Measurements from ENCODE around the gene ZNF281.
"Not testable (repeated sequence)": the region's sequence is repeated elsewhere in the genome, so short reads cannot be mapped to it uniquely, and the experiment has no call there.

Gene ZNF281

GRCh38 chr1:200438413-200438812, 28.6 kb upstream of the ZNF281 start:
- not testable (repeated sequence) for H3K9me3 Mint-ChIP-seq; ATAC-seq (replicated peaks); H3K27ac Mint-ChIP-seq; H3K36me3 Mint-ChIP-seq (ENCODE audit: insufficient read depth); H3K27me3 Mint-ChIP-seq; DNase-seq; H3K4me3 Mint-ChIP-seq; H3K4me1 Mint-ChIP-seq (ENCODE audit: low read depth in 2 of 2)

DNA sequence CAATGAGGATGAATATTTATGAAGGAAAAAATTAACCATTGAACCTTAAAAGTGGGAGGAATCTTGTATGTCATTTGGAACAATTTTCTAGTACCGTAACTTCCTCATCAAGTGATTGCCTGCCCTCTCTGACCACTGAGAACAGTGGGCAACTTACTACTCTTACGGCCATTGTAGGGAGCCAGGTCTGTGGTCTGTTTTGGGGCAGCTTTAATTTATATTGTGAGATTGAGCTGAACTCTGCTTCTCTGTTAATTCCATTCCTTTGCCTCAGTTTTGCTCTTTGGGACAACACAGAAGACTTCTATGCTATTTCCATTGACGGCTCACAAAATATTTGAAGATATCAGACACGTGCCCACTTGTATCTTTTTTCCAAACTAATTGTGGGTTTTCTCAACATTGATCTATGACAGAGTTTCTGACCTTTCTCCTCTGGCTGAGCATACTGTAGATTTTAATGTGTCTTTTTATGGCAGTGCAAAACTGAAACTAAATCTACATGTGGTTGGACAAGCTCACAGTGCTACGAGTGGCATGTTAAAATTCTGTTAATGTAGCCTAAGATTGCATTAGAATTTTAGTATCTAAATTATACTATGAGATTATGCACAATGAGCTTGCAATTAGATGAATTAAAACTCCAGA, 27.8 kb upstream of the ZNF281 start:
- no peaks in the 10 kb centered on the region for H3K27me3 Mint-ChIP-seq

GRCh38 chr1:200437088-200437487, 27.3 kb upstream of the ZNF281 start:
- H3K4me1 Mint-ChIP-seq (ENCODE audit: low read depth in 2 of 2): peaks cover 4 to 5% of the 10 kb centered on the region in 2 donors
- H3K27me3 Mint-ChIP-seq: no peaks in the 10 kb centered on the region
- H3K27ac Mint-ChIP-seq: peak overlapping the region in 1 of 2 donors; percentile 45
- no peaks in the 10 kb centered on the region for H3K9me3 Mint-ChIP-seq
- no peak for DNase-seq
- no peaks in the 10 kb centered on the region for H3K36me3 Mint-ChIP-seq (ENCODE audit: insufficient read depth)
- no peak overlapping the region for H3K4me3 Mint-ChIP-seq
- no peak for ATAC-seq (replicated peaks)

More for the DNA sequence above, 27.8 kb upstream of the ZNF281 start:
- H3K4me3 Mint-ChIP-seq: peak overlapping the region; percentile 69
- H3K27ac Mint-ChIP-seq: peak overlapping the region in 1 of 2 donors; percentile 45
- H3K4me1 Mint-ChIP-seq (ENCODE audit: low read depth in 2 of 2): peaks cover 4 to 5% of the 10 kb centered on the region in 2 donors
- peak; percentile 59 for ATAC-seq (replicated peaks)
- H3K9me3 Mint-ChIP-seq: no peaks in the 10 kb centered on the region
- no peak for DNase-seq
- H3K36me3 Mint-ChIP-seq (ENCODE audit: insufficient read depth): no peaks in the 10 kb centered on the region

DNA sequence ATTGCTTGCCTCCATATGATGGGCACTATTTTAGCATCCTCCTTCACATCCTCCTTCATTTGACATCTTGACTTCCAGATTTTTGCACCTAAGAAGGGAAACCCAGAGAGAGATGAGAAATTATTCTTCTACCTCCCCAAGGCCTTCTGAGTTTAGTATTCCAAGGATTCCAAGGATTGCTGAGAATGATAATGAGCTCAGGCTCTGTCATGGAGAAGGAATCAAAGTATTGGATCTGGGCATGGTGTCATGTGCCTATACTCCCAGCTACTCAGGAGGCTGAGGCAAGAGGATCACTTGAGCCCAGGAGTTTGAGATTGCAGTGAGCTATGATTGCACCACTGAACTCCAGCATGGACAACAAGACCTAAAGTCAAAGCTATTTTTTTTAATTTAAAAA, 26.6 kb upstream of the ZNF281 start:
- no peaks in the 10 kb centered on the region for H3K9me3 Mint-ChIP-seq
- DNase-seq (no peak), ATAC-seq (replicated peaks) (no peak)
- no peak overlapping the region for H3K4me3 Mint-ChIP-seq
- H3K36me3 Mint-ChIP-seq (ENCODE audit: insufficient read depth): no peaks in the 10 kb centered on the region
- no peak overlapping the region for H3K27ac Mint-ChIP-seq
- peaks cover 4 to 5% of the 10 kb centered on the region in 2 donors for H3K4me1 Mint-ChIP-seq (ENCODE audit: low read depth in 2 of 2)
- no peaks in the 10 kb centered on the region for H3K27me3 Mint-ChIP-seq

GRCh38 chr1:200435200-200435780, 25.5 kb upstream of the ZNF281 start:
- ATAC-seq (replicated peaks): no peak
- peaks cover 4 to 5% of the 10 kb centered on the region in 2 donors for H3K4me1 Mint-ChIP-seq (ENCODE audit: low read depth in 2 of 2)

GRCh38 chr1:200433586-200433985, 23.8 kb upstream of the ZNF281 start:
- Mint-ChIP-seq H3K27me3 (no peaks in the 10 kb centered on the region), H3K9me3 (no peaks in the 10 kb centered on the region), H3K4me1 (ENCODE audit: low read depth in 2 of 2) (peaks cover 4 to 5% of the 10 kb centered on the region in 2 donors), H3K4me3 (no peak overlapping the region), H3K27ac (no peak overlapping the region), H3K36me3 (ENCODE audit: insufficient read depth) (no peaks in the 10 kb centered on the region)
- DNase-seq (no peak), ATAC-seq (replicated peaks) (no peak)

More at GRCh38 chr1:200435200-200435780, 25.5 kb upstream of the ZNF281 start:
- no peaks in the 10 kb centered on the region for H3K27me3 Mint-ChIP-seq
- H3K36me3 Mint-ChIP-seq (ENCODE audit: insufficient read depth): no peaks in the 10 kb centered on the region
- H3K27ac Mint-ChIP-seq: no peak overlapping the region
- H3K4me3 Mint-ChIP-seq: no peak overlapping the region
- no peaks in the 10 kb centered on the region for H3K9me3 Mint-ChIP-seq
- DNase-seq: no peak

GRCh38 chr1:200432586-200432985, 22.8 kb upstream of the ZNF281 start:
- Mint-ChIP-seq H3K36me3 (ENCODE audit: insufficient read depth) (no peaks in the 10 kb centered on the region), H3K4me1 (ENCODE audit: low read depth in 2 of 2) (peaks cover 1 to 2% of the 10 kb centered on the region in 2 donors), H3K27ac (no peak overlapping the region), H3K4me3 (no peak overlapping the region), H3K27me3 (no peaks in the 10 kb centered on the region), H3K9me3 (no peaks in the 10 kb centered on the region)
- ATAC-seq (replicated peaks) (no peak), DNase-seq (no peak)

GRCh38 chr1:200429221-200429751, 19.4 kb upstream of the ZNF281 start:
- Mint-ChIP-seq H3K27me3 (no peaks in the 10 kb centered on the region), H3K4me1 (ENCODE audit: low read depth in 2 of 2) (no peaks in the 10 kb centered on the region), H3K4me3 (no peak overlapping the region), H3K36me3 (ENCODE audit: insufficient read depth) (no peaks in the 10 kb centered on the region), H3K27ac (no peak overlapping the region), H3K9me3 (no peaks in the 10 kb centered on the region)
- DNase-seq (no peak), ATAC-seq (replicated peaks) (no peak)

DNA sequence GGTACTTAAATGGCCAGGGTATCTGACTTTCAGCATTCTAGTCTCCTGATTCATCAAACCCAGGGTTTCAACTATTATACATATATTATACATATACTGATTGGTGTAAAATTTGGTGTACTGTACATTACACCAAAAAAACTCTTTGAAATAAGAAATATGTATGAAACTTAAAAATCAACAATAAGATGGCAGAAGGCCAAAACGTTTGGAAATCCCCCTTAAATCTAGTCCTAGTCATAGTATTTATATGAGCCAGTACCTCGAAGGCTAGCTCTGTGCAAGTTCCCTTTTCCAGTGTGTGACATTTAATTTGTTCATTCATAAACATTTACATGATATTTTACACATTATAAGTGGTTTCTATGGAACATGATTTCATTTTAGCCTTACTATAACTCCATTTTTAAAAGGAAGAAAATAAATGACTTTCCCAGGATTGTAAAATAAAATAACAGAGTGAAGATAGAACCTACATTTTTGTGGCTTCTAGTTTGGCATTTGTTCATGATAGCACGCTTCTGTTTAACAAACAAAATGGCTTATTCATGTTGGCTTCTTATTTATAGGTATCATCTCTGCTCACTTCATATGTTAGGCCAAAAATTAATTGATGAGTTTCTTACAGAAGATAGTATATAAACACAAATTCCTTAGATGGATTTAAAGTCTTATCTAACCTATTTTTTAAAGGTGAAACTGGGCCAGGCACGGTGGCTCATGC, 18.8 kb upstream of the ZNF281 start:
- no peaks in the 10 kb centered on the region for H3K36me3 Mint-ChIP-seq (ENCODE audit: insufficient read depth)
- H3K4me3 Mint-ChIP-seq: no peak overlapping the region
- DNase-seq (no peak), ATAC-seq (replicated peaks) (no peak)
- no peaks in the 10 kb centered on the region for H3K9me3 Mint-ChIP-seq
- H3K4me1 Mint-ChIP-seq (ENCODE audit: low read depth in 2 of 2): no peaks in the 10 kb centered on the region
- no peak overlapping the region for H3K27ac Mint-ChIP-seq
- no peaks in the 10 kb centered on the region for H3K27me3 Mint-ChIP-seq

DNA sequence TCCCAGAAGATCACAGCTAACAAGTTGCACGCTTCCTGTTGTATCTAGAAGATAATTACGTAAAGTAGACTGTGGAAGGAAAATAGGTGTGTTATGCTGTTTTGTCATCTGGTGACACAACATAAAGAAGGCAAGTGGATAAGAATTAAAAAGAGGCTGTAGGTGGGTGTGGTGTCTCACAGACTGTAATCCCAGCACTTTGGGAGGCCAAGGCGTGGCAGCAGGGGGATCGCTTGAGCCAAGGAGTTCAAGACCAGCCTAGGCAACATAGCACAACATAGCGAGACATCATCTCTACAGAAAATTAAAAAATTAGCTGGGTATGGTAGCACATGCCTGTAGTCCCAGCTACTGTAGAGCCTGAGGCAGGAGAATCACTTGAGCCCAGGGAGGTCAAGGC, 17.9 kb upstream of the ZNF281 start:
- H3K36me3 Mint-ChIP-seq (ENCODE audit: insufficient read depth): no peaks in the 10 kb centered on the region
- H3K27ac Mint-ChIP-seq: no peak overlapping the region
- H3K4me3 Mint-ChIP-seq: no peak overlapping the region
- no peak for ATAC-seq (replicated peaks)
- H3K9me3 Mint-ChIP-seq: no peaks in the 10 kb centered on the region
- no peak for DNase-seq
- no peaks in the 10 kb centered on the region for H3K27me3 Mint-ChIP-seq
- no peaks in the 10 kb centered on the region for H3K4me1 Mint-ChIP-seq (ENCODE audit: low read depth in 2 of 2)

DNA sequence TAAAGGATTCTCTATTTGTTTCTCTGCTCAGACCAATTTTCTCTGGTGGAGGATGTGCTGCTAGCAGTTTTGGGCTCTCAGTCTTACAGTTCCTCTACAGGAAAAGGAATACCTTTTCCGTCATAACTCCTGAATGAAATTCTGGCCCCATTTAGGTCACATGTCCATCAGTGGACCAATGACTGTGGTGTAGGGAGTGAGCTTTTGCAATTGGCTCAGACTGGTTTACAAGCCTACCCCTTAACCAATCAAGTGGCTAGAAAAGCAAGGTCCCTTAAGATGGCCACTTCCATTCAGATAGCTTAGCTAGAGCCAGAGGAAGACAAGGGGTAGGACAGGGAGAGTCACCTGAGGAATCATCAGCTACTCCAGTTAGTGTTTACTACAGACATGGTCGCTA, 16.4 kb upstream of the ZNF281 start:
- Mint-ChIP-seq H3K27ac (no peak overlapping the region), H3K4me1 (ENCODE audit: low read depth in 2 of 2) (no peaks in the 10 kb centered on the region), H3K4me3 (no peak overlapping the region), H3K9me3 (no peaks in the 10 kb centered on the region), H3K27me3 (no peaks in the 10 kb centered on the region), H3K36me3 (ENCODE audit: insufficient read depth) (no peaks in the 10 kb centered on the region)
- DNase-seq (no peak), ATAC-seq (replicated peaks) (no peak)

GRCh38 chr1:200423235-200423634, 13.4 kb upstream of the ZNF281 start:
- H3K27me3 Mint-ChIP-seq: no peaks in the 10 kb centered on the region
- H3K4me1 Mint-ChIP-seq (ENCODE audit: low read depth in 2 of 2): no peaks in the 10 kb centered on the region
- no peak for ATAC-seq (replicated peaks)
- H3K4me3 Mint-ChIP-seq: no peak overlapping the region
- no peak for DNase-seq
- H3K27ac Mint-ChIP-seq: no peak overlapping the region
- no peaks in the 10 kb centered on the region for H3K36me3 Mint-ChIP-seq (ENCODE audit: insufficient read depth)
- H3K9me3 Mint-ChIP-seq: no peaks in the 10 kb centered on the region

DNA sequence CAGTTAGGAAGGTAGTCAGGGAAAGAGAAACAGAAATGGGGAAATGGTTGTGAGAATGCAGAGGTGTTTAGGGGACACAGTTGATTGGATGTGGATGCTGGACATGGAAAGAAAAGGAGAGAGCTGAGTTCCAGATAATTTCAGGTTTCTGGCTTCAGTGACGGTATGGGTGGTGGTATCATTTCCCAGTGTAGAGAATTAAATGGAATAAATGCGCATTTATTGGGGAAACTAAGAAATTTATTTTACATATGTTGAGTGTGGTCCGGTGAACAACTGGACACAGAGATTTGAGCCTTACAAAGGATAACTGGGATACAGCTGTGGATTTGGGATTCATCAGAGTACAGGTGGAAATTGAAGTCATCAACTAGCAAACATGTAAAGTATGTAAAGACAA, 12.4 kb upstream of the ZNF281 start:
- DNase-seq: no peak
- ATAC-seq (replicated peaks): no peak
- no peaks in the 10 kb centered on the region for H3K27me3 Mint-ChIP-seq
- no peaks in the 10 kb centered on the region for H3K36me3 Mint-ChIP-seq (ENCODE audit: insufficient read depth)
- H3K9me3 Mint-ChIP-seq: no peaks in the 10 kb centered on the region
- no peak overlapping the region for H3K4me3 Mint-ChIP-seq
- no peak overlapping the region for H3K27ac Mint-ChIP-seq
- no peaks in the 10 kb centered on the region for H3K4me1 Mint-ChIP-seq (ENCODE audit: low read depth in 2 of 2)
